GM23248 (cell line): ENCODE data around the gene ASIC2. TPM values are rescaled to one million over a fixed set of nuclear protein-coding genes. Genes with fewer than 3 reads are reported as not detected.
A peak's percentile ranks its signal among the peaks of the same experiment; 100 is the strongest.

ENCODE experiments used
- DNase-seq: peaks from one replicate; pipeline ENCODE4 v3.0.0-alpha.2; 2015
- H2AFZ ChIP-seq: fragments of 200-600 bp; sonication (generic); 2 replicates; pipeline ENCODE4 v1.6.1; 2016; ENCODE audit warnings: antibody characterized with exemption
- H3F3A ChIP-seq: fragments of 200-600 bp; sonication (generic); 2 replicates; pipeline ENCODE4 v1.6.1; 2016; ENCODE audit warnings: mild to moderate bottlenecking, antibody characterized with exemption, mixed run types; ENCODE audit not compliant: insufficient read depth
- H3K27ac ChIP-seq: fragments of 200-600 bp; sonication (generic); 2 replicates; pipeline ENCODE4 v1.5.1; 2016; ENCODE audit warnings: mild to moderate bottlenecking
- H3K27me3 ChIP-seq: fragments of 200-600 bp; sonication (generic); replicated peaks from 2 replicates; pipeline ENCODE4 v1.6.1; 2016; ENCODE audit warnings: mild to moderate bottlenecking; ENCODE audit not compliant: insufficient read depth
- H3K36me3 ChIP-seq: fragments of 200-600 bp; sonication (generic); 2 replicates; pipeline ENCODE4 v1.6.1; 2016; ENCODE audit warnings: low read depth, mild to moderate bottlenecking
- H3K4me1 ChIP-seq: fragments of 200-600 bp; sonication (generic); 2 replicates; pipeline ENCODE4 v1.6.1; 2016; ENCODE audit warnings: mild to moderate bottlenecking; ENCODE audit not compliant: insufficient read depth
- H3K4me2 ChIP-seq: fragments of 200-600 bp; sonication (generic); one replicate; pipeline ENCODE4 v1.6.1; 2016; ENCODE audit warnings: mild to moderate bottlenecking; ENCODE audit not compliant: unreplicated experiment
- H3K4me3 ChIP-seq: fragments of 200-600 bp; sonication (generic); 2 replicates; pipeline ENCODE4 v1.5.1; 2016; ENCODE audit warnings: mild to moderate bottlenecking
- H3K79me2 ChIP-seq: fragments of 200-600 bp; sonication (generic); 2 replicates; pipeline ENCODE4 v1.6.1; 2016; ENCODE audit warnings: mild to moderate bottlenecking; ENCODE audit not compliant: insufficient read depth
- H3K9ac ChIP-seq: fragments of 200-600 bp; sonication (generic); 2 replicates; pipeline ENCODE4 v1.6.1; 2016; ENCODE audit warnings: mild to moderate bottlenecking
- H3K9me2 ChIP-seq: fragments of 200-600 bp; sonication (generic); 2 replicates; pipeline ENCODE4 v1.6.1; 2016; ENCODE audit warnings: mixed run types, mild to moderate bottlenecking, moderate library complexity; ENCODE audit not compliant: insufficient read depth
- H3K9me3 ChIP-seq: fragments of 200-600 bp; sonication (generic); one replicate; pipeline ENCODE4 v1.6.1; 2017; ENCODE audit warnings: low read depth
- H4K20me1 ChIP-seq: fragments of 200-600 bp; sonication (generic); 2 replicates; pipeline ENCODE4 v1.6.0; 2016; ENCODE audit not compliant: insufficient read depth
- EZH2 ChIP-seq: fragments of 200-600 bp; sonication (generic); IDR thresholded peaks from 2 replicates; pipeline ENCODE4 v1.6.1; 2018; ENCODE audit warnings: antibody characterized with exemption, mild to moderate bottlenecking; ENCODE audit not compliant: insufficient read depth, poor library complexity, severe bottlenecking
- EZH2phosphoT487 ChIP-seq: fragments of 200-600 bp; sonication (generic); IDR thresholded peaks from 2 replicates; pipeline ENCODE4 v1.6.1; 2018; ENCODE audit warnings: antibody characterized with exemption, moderate library complexity, mild to moderate bottlenecking, low read depth; ENCODE audit not compliant: insufficient read depth
- WGBS, 2 experiments: methylation state at CpG; one replicate each; pipeline ENCODE4 v1.1.6; 2015 to 2017; ENCODE audit warnings: low lambda C conversion rate in 2 of 2, low coverage in 1 of 2; ENCODE audit errors: missing lambda C conversion rate in 2 of 2; 5-methylcytosine and 5-hydroxymethylcytosine counted together
- in situ Hi-C: fragments of 300-500 bp; cut with MboI; formaldehyde crosslinking; loops from 2 replicates; pipeline ENCODE4 v1.15.0; 2020
- polyA plus RNA-seq: library from polyadenylated mRNA; unstranded; fragments of >200 nt; fragmentation: Nextera tagmentation; extraction: Ambion mirVana; gene quantifications from 2 replicates; pipeline ENCODE4 v1.2.1, GENCODE V29; 2016
- total RNA-seq: library from RNA; depleted of rRNA; stranded (reverse); fragments of >200 nt; shearing (Covaris generic); gene quantifications from 2 replicates; pipeline ENCODE4 v1.2.3, GENCODE V29; 2014

ASIC2 gene
- total and polyA plus RNA-seq, 2 experiments from 2014 or later: under 0.01 TPM; not detected in 1

GRCh38 chr17:33131620-33132019 lies 161.5 kb downstream of the ASIC2 start:
- no peak overlapping the region for H3K27ac ChIP-seq
- no peaks in the 10 kb centered on the region for H4K20me1 ChIP-seq
- H3K4me2 ChIP-seq: no peak overlapping the region
- H3F3A ChIP-seq: no peaks in the 10 kb centered on the region
- no peaks in the 10 kb centered on the region for H3K9me2 ChIP-seq
- H3K9ac ChIP-seq: no peak overlapping the region
- H3K36me3 ChIP-seq: no peaks in the 10 kb centered on the region
- no peaks in the 10 kb centered on the region; the same call in 1 of the 2 replicates for H3K27me3 ChIP-seq
- H3K9me3 ChIP-seq: no peaks in the 10 kb centered on the region
- no peaks in the 10 kb centered on the region for H3K79me2 ChIP-seq
- no peak overlapping the region for H2AFZ ChIP-seq
- 59 to 62% methylated on average over 6 to 7 of the region's 7 CpGs for WGBS, 2 experiments
- no peak for DNase-seq
- no peak overlapping the region for H3K4me3 ChIP-seq
- in situ Hi-C loops: no loop called here
- H3K4me1 ChIP-seq: no peaks in the 10 kb centered on the region
- TF ChIP-seq EZH2phosphoT487 (no peak), EZH2 (no peak)

GRCh38 chr17:33127706-33128105 lies 165.4 kb downstream of the ASIC2 start:
- 17 to 25% methylated on average over 2 of the region's 2 CpGs for WGBS, 2 experiments
- in situ Hi-C loops: no loop called here
- Histone ChIP-seq H3K4me2 (no peak overlapping the region), H3F3A (no peaks in the 10 kb centered on the region), H4K20me1 (no peaks in the 10 kb centered on the region), H2AFZ (no peak overlapping the region), H3K27ac (no peak overlapping the region), H3K9me3 (no peaks in the 10 kb centered on the region), H3K4me3 (no peak overlapping the region), H3K9me2 (no peaks in the 10 kb centered on the region), H3K79me2 (no peaks in the 10 kb centered on the region), H3K4me1 (no peaks in the 10 kb centered on the region), H3K9ac (no peak overlapping the region), H3K27me3 (no peaks in the 10 kb centered on the region), H3K36me3 (no peaks in the 10 kb centered on the region)
- DNase-seq: peak; percentile 9
- no peak for TF ChIP-seq EZH2
- no peak for TF ChIP-seq EZH2phosphoT487

GRCh38 chr17:33126086-33126485 lies 167.0 kb downstream of the ASIC2 start:
- in situ Hi-C loops: no loop called here
- no peaks in the 10 kb centered on the region for H3K4me1 ChIP-seq
- H3K4me2 ChIP-seq: no peak overlapping the region
- H3K79me2 ChIP-seq: no peaks in the 10 kb centered on the region
- no peak overlapping the region for H3K4me3 ChIP-seq
- 65 to 72% methylated on average over 4 of the region's 4 CpGs for WGBS, 2 experiments
- no peak for TF ChIP-seq EZH2phosphoT487
- TF ChIP-seq EZH2: no peak
- no peaks in the 10 kb centered on the region for H4K20me1 ChIP-seq
- H3K36me3 ChIP-seq: no peaks in the 10 kb centered on the region
- DNase-seq: no peak
- no peaks in the 10 kb centered on the region for H3K9me3 ChIP-seq
- no peak overlapping the region for H3K9ac ChIP-seq
- no peaks in the 10 kb centered on the region for H3K9me2 ChIP-seq
- no peaks in the 10 kb centered on the region for H3F3A ChIP-seq
- no peaks in the 10 kb centered on the region; the same call in 1 of the 2 replicates for H3K27me3 ChIP-seq
- no peak overlapping the region for H3K27ac ChIP-seq
- no peak overlapping the region for H2AFZ ChIP-seq

- Histone ChIP-seq H3F3A (no peaks in the 10 kb centered on the region), H3K4me2 (no peak overlapping the region), H3K27ac (no peak overlapping the region), H3K9me3 (no peaks in the 10 kb centered on the region), H3K9me2 (no peaks in the 10 kb centered on the region), H3K9ac (no peak overlapping the region), H3K36me3 (no peaks in the 10 kb centered on the region), H3K4me1 (no peaks in the 10 kb centered on the region), H3K79me2 (no peaks in the 10 kb centered on the region), H4K20me1 (no peaks in the 10 kb centered on the region), H3K4me3 (no peak overlapping the region), H3K27me3 (no peaks in the 10 kb centered on the region; the same call in 1 of the 2 replicates), H2AFZ (no peak overlapping the region)
- TF ChIP-seq EZH2phosphoT487: no peak
- no peak for TF ChIP-seq EZH2
- DNase-seq: no peak
- in situ Hi-C loops: no loop called here
- WGBS, 2 experiments: 40 to 45% methylated on average over 3 of the region's 3 CpGs
Measured at GRCh38 chr17:33125552-33125950, 167.5 kb downstream of the ASIC2 start.

- no peak overlapping the region for H3K27ac ChIP-seq
- no peak overlapping the region for H3K9ac ChIP-seq
- H3K4me3 ChIP-seq: no peak overlapping the region
- WGBS, 2 experiments: 54 to 56% methylated on average over 3 of the region's 3 CpGs
- no peaks in the 10 kb centered on the region for H3K36me3 ChIP-seq
- no peaks in the 10 kb centered on the region for H3K9me2 ChIP-seq
- no peak overlapping the region for H2AFZ ChIP-seq
- DNase-seq: no peak
- TF ChIP-seq EZH2 (no peak), EZH2phosphoT487 (no peak)
- H3K4me2 ChIP-seq: no peak overlapping the region
- in situ Hi-C loops: no loop called here
- no peaks in the 10 kb centered on the region for H3K79me2 ChIP-seq
- no peaks in the 10 kb centered on the region for H3F3A ChIP-seq
- no peaks in the 10 kb centered on the region for H4K20me1 ChIP-seq
- H3K27me3 ChIP-seq: no peaks in the 10 kb centered on the region; the same call in 1 of the 2 replicates
- no peaks in the 10 kb centered on the region for H3K4me1 ChIP-seq
- no peaks in the 10 kb centered on the region for H3K9me3 ChIP-seq
Measured at GRCh38 chr17:33124871-33125551, 168.1 kb downstream of the ASIC2 start.
